IMR-90 (cell line): ENCODE data around the gene C3orf49. TPM values are rescaled to one million over a fixed set of nuclear protein-coding genes. Genes with fewer than 3 reads are reported as not detected.

Source experiments
- ATAC-seq: fragments of 200-7000 bp; cut with Tn5 transposase; 2 replicates; pipeline ENCODE4 v1.9.1; 2020; ENCODE audit warnings: low read depth, mild to moderate bottlenecking, moderate library complexity
- BruUV-seq: library from RNA; stranded (reverse); fragments of 400-500 nt; replicated peaks from 2 replicates; lab custom pipeline; 2021; lab: Mats Ljungman, UMichigan
- CTCF ChIA-PET: fragments of 300-600 bp; formaldehyde crosslinking; extraction: SDS; loops from one replicate; lab custom pipeline; 2021; ENCODE audit warnings: antibody characterized with exemption; lab: Yijun Ruan, JAX
- POLR2A ChIA-PET: fragments of 300-600 bp; sonication (Branson Sonifier 250); formaldehyde crosslinking; loops from one replicate; lab custom pipeline; 2022; ENCODE audit warnings: antibody characterized with exemption; ENCODE audit not compliant: unreplicated experiment; lab: Charles Lee
- DNase-seq: peaks from one replicate; pipeline ENCODE4 v3.0.0; 2013
- H2AFZ ChIP-seq: replicated peaks from 2 replicates; pipeline ENCODE3; 2013; ENCODE audit warnings: low read length, mild to moderate bottlenecking; ENCODE audit not compliant: poor library complexity
- H2AK5ac ChIP-seq: 2 replicates; pipeline ENCODE4 v1.6.1; 2013; ENCODE audit warnings: low read depth, low read length, inconsistent platforms
- H2AK9ac ChIP-seq: replicated peaks from 2 replicates; pipeline ENCODE3; 2013; ENCODE audit warnings: mild to moderate bottlenecking, low read depth, low read length, moderate library complexity; ENCODE audit not compliant: poor library complexity
- H2BK120ac ChIP-seq: 2 replicates; pipeline ENCODE4 v1.6.1; 2013; ENCODE audit warnings: low read depth, low read length, inconsistent platforms
- H2BK15ac ChIP-seq: 3 replicates; pipeline ENCODE4 v1.6.1; 2013; ENCODE audit warnings: low read depth, low read length, inconsistent platforms
- H2BK20ac ChIP-seq: 2 replicates; pipeline ENCODE4 v1.6.1; 2013; ENCODE audit warnings: low read depth, mild to moderate bottlenecking, inconsistent platforms, low read length, moderate library complexity
- H2BK5ac ChIP-seq: 2 replicates; pipeline ENCODE4 v1.6.1; 2013; ENCODE audit warnings: mild to moderate bottlenecking, low read depth, low read length, inconsistent platforms; ENCODE audit not compliant: poor library complexity, severe bottlenecking
- H3K14ac ChIP-seq: replicated peaks from 2 replicates; pipeline ENCODE4 v1.6.1; 2013; ENCODE audit warnings: low read depth, low read length, inconsistent platforms
- H3K18ac ChIP-seq: 2 replicates; pipeline ENCODE4 v1.6.1; 2013; ENCODE audit warnings: low read depth, low read length, control low read depth
- H3K23ac ChIP-seq: 2 replicates; pipeline ENCODE4 v1.6.1; 2013; ENCODE audit warnings: low read depth, low read length, inconsistent platforms
- H3K27ac ChIP-seq: 2 replicates; pipeline ENCODE4 v1.5.1; 2013; ENCODE audit warnings: mild to moderate bottlenecking, control low read depth, low read length; ENCODE audit not compliant: insufficient read depth
- H3K27me3 ChIP-seq: 2 replicates; pipeline ENCODE4 v1.6.1; 2013; ENCODE audit warnings: low read length; ENCODE audit not compliant: control insufficient read depth, insufficient read depth
- H3K36me3 ChIP-seq: 2 replicates; pipeline ENCODE4 v1.6.1; 2013; ENCODE audit warnings: low read length, mixed read lengths; ENCODE audit not compliant: control insufficient read depth, insufficient read depth
- H3K4ac ChIP-seq: 2 replicates; pipeline ENCODE4 v1.6.1; 2013; ENCODE audit warnings: low read depth, low read length, inconsistent platforms
- H3K4me1 ChIP-seq: 2 replicates; pipeline ENCODE4 v1.6.1; 2013; ENCODE audit warnings: low read length, mixed read lengths; ENCODE audit not compliant: control insufficient read depth, insufficient read depth
- H3K4me2 ChIP-seq: 2 replicates; pipeline ENCODE4 v1.6.1; 2013; ENCODE audit warnings: low read depth, mild to moderate bottlenecking, control low read depth, low read length, moderate library complexity
- H3K4me3 ChIP-seq: 2 replicates; pipeline ENCODE4 v1.5.1; 2013; ENCODE audit warnings: low read depth, mild to moderate bottlenecking, control low read depth, low read length, moderate library complexity; ENCODE audit not compliant: insufficient read depth
- H3K56ac ChIP-seq: 2 replicates; pipeline ENCODE4 v1.6.1; 2013; ENCODE audit warnings: low read length, inconsistent platforms; ENCODE audit not compliant: insufficient read depth; ENCODE audit errors: extremely low read depth
- H3K79me1 ChIP-seq, 2 experiments: 2 replicates each; pipeline ENCODE4 v1.6.1; 2013; ENCODE audit warnings: low read length in 2 of 2, inconsistent platforms in 1 of 2, low read depth in 1 of 2
- H3K9ac ChIP-seq: 2 replicates; pipeline ENCODE4 v1.6.1; 2013; ENCODE audit warnings: low read depth, low read length, control low read depth
- H3K9me1 ChIP-seq: 2 replicates; pipeline ENCODE4 v1.6.1; 2013; ENCODE audit warnings: low read length, inconsistent platforms; ENCODE audit not compliant: insufficient read depth
- H3K9me3 ChIP-seq: 2 replicates; pipeline ENCODE4 v1.6.1; 2013; ENCODE audit warnings: low read length; ENCODE audit not compliant: control insufficient read depth, insufficient read depth
- H4K20me1 ChIP-seq: 2 replicates; pipeline ENCODE4 v1.6.1; 2013; ENCODE audit warnings: low read length, inconsistent platforms; ENCODE audit not compliant: insufficient read depth
- H4K5ac ChIP-seq: 2 replicates; pipeline ENCODE4 v1.6.1; 2013; ENCODE audit warnings: mild to moderate bottlenecking, low read depth, low read length, control low read depth
- H4K8ac ChIP-seq, 2 experiments: 2 replicates each; pipeline ENCODE4 v1.6.1; 2013; ENCODE audit warnings: low read depth in 2 of 2, low read length in 2 of 2, control low read depth in 1 of 2, inconsistent platforms in 1 of 2
- H4K91ac ChIP-seq: 2 replicates; pipeline ENCODE4 v1.6.1; 2013; ENCODE audit warnings: low read depth, low read length, inconsistent platforms; ENCODE audit not compliant: insufficient read depth
- BHLHE40 ChIP-seq: fragments of 150-350 bp; IDR thresholded peaks from 2 replicates; pipeline ENCODE4 v1.6.1; 2016; ENCODE audit warnings: mild to moderate bottlenecking, low read depth, low read length
- RCOR1 ChIP-seq: IDR thresholded peaks from 2 replicates; pipeline ENCODE4 v1.6.1; 2012; ENCODE audit warnings: mild to moderate bottlenecking, low read length, improper control_type of control experiment; ENCODE audit not compliant: insufficient replicate concordance
- WGBS, 2 experiments: methylation state at CpG; one replicate each; pipeline versions ENCODE4 v1.1.5 to v1.1.7; 2013; ENCODE audit warnings: missing lambda C conversion rate in 2 of 2; ENCODE audit not compliant: insufficient read length in 1 of 2; ENCODE audit errors: extremely low coverage in 2 of 2; 5-methylcytosine and 5-hydroxymethylcytosine counted together
- dilution Hi-C: fragments of 300-500 bp; cut with HindIII; formaldehyde crosslinking; loops from one replicate; pipeline ENCODE4 v1.14.3; 2018; ENCODE audit warnings: low sequenced_read_pairs; ENCODE audit not compliant: unreplicated experiment
- in situ Hi-C: fragments of 300-500 bp; cut with MboI; formaldehyde crosslinking; loops from 3 replicates; pipeline ENCODE4 v1.14.3; 2019; ENCODE audit warnings: low sequenced_read_pairs, inconsistent platforms, mixed read lengths
- intact Hi-C: fragments of 100-400 bp; cut with micrococcal nuclease; formaldehyde crosslinking; loops from 2 replicates; pipeline ENCODE4 v1.10.0; 2022
- polyA plus RNA-seq, 3 experiments: library from polyadenylated mRNA; depleted of rRNA; stranded (reverse); fragments of >200 nt; gene quantifications; 2 replicates each; pipeline ENCODE4 v1.2.3, GENCODE V29; 2012; ENCODE audit warnings: low replicate concordance in 1 of 3
- total RNA-seq: library from RNA; depleted of rRNA; stranded (reverse); fragments of >200 nt; gene quantifications from 2 replicates; pipeline ENCODE4 v1.2.3, GENCODE V29; 2012

C3orf49 gene
- total and polyA plus RNA-seq, 2 of the 4 experiments (the other 2 are of a cell fraction) = not detected

GRCh38 chr3:63851287-63851686 lies 32.2 kb downstream of the C3orf49 start:
- TF ChIP-seq BHLHE40 (no peak), RCOR1 (no peak)
- no peak overlapping the region for H3K23ac ChIP-seq
- H3K14ac ChIP-seq = no peak overlapping the region
- H4K8ac ChIP-seq = no peak overlapping the region
- H3K27ac ChIP-seq = no peak overlapping the region
- H2BK5ac ChIP-seq = no peak overlapping the region
- peaks cover 5% of the 10 kb centered on the region; the same call in 1 of the 2 replicates for H4K20me1 ChIP-seq
- H2AFZ ChIP-seq = no peak overlapping the region
- peaks cover 5% of the 10 kb centered on the region; the same call in 1 of the 2 replicates for H3K9me1 ChIP-seq
- BruUV-seq = no TSS peak
- no peak overlapping the region for H3K4ac ChIP-seq
- in situ Hi-C loops = no loop called here
- H2BK120ac ChIP-seq = no peak overlapping the region
- H2AK9ac ChIP-seq = no peak overlapping the region
- no peak overlapping the region for H3K56ac ChIP-seq
- dilution Hi-C loops = no loop called here
- intact Hi-C loops = no loop called here
- no peaks in the 10 kb centered on the region for H3K27me3 ChIP-seq
- no peak overlapping the region for H2BK20ac ChIP-seq
- no peak overlapping the region for H3K4me3 ChIP-seq
- no peak overlapping the region for H4K5ac ChIP-seq
- ATAC-seq (no peak), DNase-seq (no peak)
- H3K18ac ChIP-seq = no peak overlapping the region
- H3K4me1 ChIP-seq = peaks cover 4% of the 10 kb centered on the region
- CTCF ChIA-PET = no interaction called here
- H3K79me1 ChIP-seq = peaks cover 35 to 47% of the 10 kb centered on the region in 2 experiments
- H3K9me3 ChIP-seq = no peaks in the 10 kb centered on the region
- H4K91ac ChIP-seq = no peak overlapping the region
- H2AK5ac ChIP-seq = no peak overlapping the region
- no CpG with 5 or more reads among the region's 3 CpGs for WGBS, 2 experiments
- H3K9ac ChIP-seq = no peak overlapping the region
- H2BK15ac ChIP-seq = no peak overlapping the region
- POLR2A ChIA-PET = no interaction called here
- H3K4me2 ChIP-seq = no peak overlapping the region
- H3K36me3 ChIP-seq = no peaks in the 10 kb centered on the region
